Left colon (tissue), 2 donors: ENCODE data around the gene GBP7. TPM values are rescaled to one million over a fixed set of nuclear protein-coding genes. Genes with fewer than 3 reads are reported as not detected.
A peak's percentile ranks its signal among the peaks of the same experiment; 100 is the strongest.
"Not testable (repeated sequence)": the region's sequence is repeated elsewhere in the genome, so short reads cannot be mapped to it uniquely, and the experiment has no call there.

ENCODE experiments used
- ATAC-seq: fragments of 200-7000 bp; cut with Tn5 transposase; one replicate; pipeline ENCODE4 v1.9.1; 2020; ENCODE audit warnings: mild to moderate bottlenecking, moderate library complexity
- DNase-seq, 2 donors: peaks; one replicate each; pipeline ENCODE4 v3.0.0-alpha.2; 2020
- intact Hi-C, 2 donors: fragments of 100-400 bp; cut with DNase I in 1 of 2; cut with micrococcal nuclease in 1 of 2; formaldehyde crosslinking; loops; one replicate each; pipeline versions ENCODE4 v1.11.2 to v1.14.0; 2022; cut with DNase I, micrococcal nuclease
- total RNA-seq, 2 donors: library from RNA; stranded (reverse); fragmentation: NEBNext Ultra II Directional; extraction: Animal tissue kit (Norgen Biotek cat#: 25700); gene quantifications; one replicate each; pipeline ENCODE4 v1.2.1, GENCODE V29; 2021
- donor health status: DM: no; HTN: no; CAD: no.
- donor health status: DM: yes; HTN: yes; CAD: no.

The GBP7 gene
- total RNA-seq, 2 donors from 2014 or later, result not detected

DNA sequence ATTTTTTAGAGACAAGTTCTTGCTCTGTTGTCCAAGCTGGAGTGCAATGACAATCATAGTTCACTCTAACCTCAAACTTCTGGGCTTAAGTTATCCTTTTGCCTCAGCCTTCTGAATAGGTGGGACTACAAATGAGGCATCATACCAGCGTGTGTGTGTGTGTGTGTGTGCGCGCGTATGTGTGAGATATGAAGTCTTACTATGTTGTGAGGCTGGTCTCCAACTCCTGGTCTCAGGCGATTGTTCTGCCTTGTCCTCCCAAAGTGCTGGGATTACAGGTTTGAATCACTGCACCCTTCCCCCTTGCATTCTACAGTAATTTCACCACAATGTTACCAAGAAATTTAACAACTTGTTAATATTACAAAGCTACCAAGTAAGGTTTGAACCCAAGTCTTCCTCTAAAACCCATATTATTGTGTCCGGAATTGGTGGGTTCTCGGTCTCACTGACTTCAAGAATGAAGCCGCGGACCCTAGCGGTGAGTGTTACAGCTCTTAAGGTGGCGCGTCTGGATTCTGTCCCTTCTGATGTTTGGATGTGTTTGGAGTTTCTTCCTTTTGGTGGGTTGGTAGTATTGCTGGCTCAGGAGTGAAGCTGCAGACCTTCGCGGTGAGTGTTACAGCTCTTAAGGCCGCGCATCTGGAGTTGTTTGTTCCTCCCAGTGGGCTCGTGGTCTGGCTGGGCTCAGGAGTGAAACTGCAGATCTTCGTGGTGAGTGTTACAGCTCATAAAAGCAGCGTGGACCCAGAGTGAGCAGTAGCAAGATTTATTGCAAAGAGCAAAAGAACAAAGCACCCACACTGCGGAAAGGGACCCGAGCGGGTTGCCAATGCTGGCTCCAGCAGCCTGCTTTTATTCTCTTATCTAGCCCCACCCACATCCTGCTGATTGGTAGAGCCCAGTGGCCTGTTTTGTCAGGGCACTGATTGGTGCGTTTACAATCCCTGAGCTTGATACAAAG is 48.9 kb downstream of the GBP7 start:
- ATAC-seq, result not testable (repeated sequence)
- peak; percentile 43 to 47 for DNase-seq

GRCh38 chr1:89125913-89126580 is 49.8 kb downstream of the GBP7 start, which contains the start of gene GBP2:
Gene GBP2, minus strand, starts transcription at chr1:89126114. Its CDS starts 4,148 bp downstream, at chr1:89121966.
- intact Hi-C loops, result no loop called here
- DNase-seq (no peak), ATAC-seq (peak; percentile 92)

More for the DNA sequence above, 48.9 kb downstream of the GBP7 start:
- intact Hi-C loops, result not testable (repeated sequence)

GRCh38 chr1:89125240-89125912 is 50.4 kb downstream of the GBP7 start:
- DNase-seq (peak; percentile 26 to 35), ATAC-seq (peak; percentile 74)
- intact Hi-C loops, result no loop called here

- no peak for ATAC-seq
- intact Hi-C loops, result no loop called here
- no peak for DNase-seq
Observed at GRCh38 chr1:89121641-89122040, 54.2 kb downstream of the GBP7 start.

DNA sequence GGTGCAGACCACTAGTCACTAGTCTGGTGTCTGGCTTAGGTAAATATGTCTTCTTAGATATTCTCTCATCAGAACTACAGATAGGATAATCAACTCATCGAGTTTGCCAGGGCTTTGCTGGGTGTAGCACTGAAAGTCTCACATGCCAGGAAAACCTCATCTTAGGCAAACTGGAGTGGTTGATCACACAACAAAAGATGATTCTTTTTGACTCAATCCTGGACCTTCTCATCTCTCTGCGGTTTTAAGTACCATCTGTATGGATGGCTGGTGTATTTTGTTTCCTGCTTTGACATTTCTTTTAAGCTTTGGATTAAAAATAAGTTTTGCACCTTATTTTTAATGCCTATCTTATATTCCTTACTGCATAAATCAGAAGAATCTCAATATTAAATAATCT is 61.1 kb downstream of the GBP7 start:
- intact Hi-C loops, result no loop called here

GRCh38 chr1:89112871-89113613 is 62.8 kb downstream of the GBP7 start:
- ATAC-seq, result no peak
- no peak for DNase-seq
- intact Hi-C loops, result no loop called here

More for the DNA sequence above, 61.1 kb downstream of the GBP7 start:
- DNase-seq, result no peak
- no peak for ATAC-seq

- no peak for DNase-seq
- intact Hi-C loops, result no loop called here
- ATAC-seq, result no peak
Observed at GRCh38 chr1:89104687-89105086, 71.1 kb downstream of the GBP7 start.

- no peak for ATAC-seq
- intact Hi-C loops, result no loop called here
- DNase-seq, result no peak
Observed at GRCh38 chr1:89104147-89104546, 71.7 kb downstream of the GBP7 start.

- no peak for DNase-seq
- ATAC-seq, result no peak
- intact Hi-C loops, result no loop called here
Observed at GRCh38 chr1:89102021-89102420, 73.8 kb downstream of the GBP7 start.

DNA sequence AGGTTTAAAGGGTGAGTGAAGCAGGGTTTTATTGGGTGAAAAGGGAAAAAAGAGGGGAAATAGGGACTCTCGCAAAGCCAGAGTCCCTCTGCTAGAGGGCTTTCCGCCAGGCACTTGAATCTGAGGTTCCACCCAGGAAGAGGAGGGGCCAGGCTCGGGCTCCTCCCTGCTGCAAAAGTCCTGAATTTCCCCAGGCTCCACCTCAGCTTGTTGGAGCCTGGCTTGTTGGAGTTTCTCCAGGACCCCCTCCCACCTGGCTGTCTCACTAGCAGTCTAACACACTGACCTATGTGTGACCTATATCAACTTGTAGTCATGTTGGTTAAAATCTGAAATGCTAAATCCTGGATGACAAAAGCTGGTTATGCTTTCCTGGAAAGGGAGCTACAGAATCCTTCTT is 75.4 kb downstream of the GBP7 start:
- DNase-seq (no peak), ATAC-seq (no peak)
- intact Hi-C loops, result no loop called here

DNA sequence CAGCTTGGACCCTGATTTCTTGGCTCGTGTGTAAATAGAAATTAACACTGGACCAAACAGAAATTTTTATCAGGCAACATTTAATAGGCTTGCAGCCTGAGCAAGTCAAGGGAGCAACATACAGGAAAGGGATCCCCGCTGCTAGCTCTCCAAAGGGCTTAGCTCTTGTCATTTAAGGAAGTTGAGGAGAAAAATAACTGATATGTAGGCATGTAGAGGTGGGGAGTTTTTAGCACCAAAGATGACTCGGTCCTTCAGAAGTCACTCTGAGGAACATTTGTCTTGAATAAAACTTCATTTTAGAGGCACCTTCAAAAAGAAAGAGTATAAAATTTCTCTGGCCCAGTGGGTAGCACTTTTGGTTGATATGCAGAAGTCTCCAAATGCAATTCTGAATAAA is 76.9 kb downstream of the GBP7 start:
- ATAC-seq (no peak), DNase-seq (no peak)
- intact Hi-C loops, result no loop called here

DNA sequence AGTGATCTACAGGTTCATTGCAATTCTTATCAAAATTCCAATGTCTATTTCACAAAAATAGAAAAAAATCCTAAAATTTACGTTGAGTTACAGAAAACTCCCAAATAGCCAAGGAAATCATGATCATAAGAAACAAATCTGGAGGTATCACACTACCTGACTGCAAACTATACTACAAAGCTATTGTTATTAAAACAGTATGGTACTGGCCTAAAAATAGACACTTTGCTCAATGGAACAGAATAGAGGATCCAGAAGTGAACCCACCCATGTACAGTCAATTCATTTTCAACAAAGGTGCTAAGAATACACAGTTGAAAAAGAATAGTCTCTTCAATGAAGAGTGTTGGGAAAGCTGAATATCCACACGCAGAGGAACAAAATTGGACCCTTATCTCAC is 80.1 kb downstream of the GBP7 start:
- ATAC-seq (no peak), DNase-seq (no peak)
- intact Hi-C loops, result no loop called here

GRCh38 chr1:89089962-89090361 is 85.8 kb downstream of the GBP7 start:
- intact Hi-C loops, result loop anchor here in 1 of 2 donors (10.0 kb wide), 1 partner anchor 355 kb away; no protein-coding TSS in a partner anchor
- ATAC-seq (no peak), DNase-seq (no peak)

DNA sequence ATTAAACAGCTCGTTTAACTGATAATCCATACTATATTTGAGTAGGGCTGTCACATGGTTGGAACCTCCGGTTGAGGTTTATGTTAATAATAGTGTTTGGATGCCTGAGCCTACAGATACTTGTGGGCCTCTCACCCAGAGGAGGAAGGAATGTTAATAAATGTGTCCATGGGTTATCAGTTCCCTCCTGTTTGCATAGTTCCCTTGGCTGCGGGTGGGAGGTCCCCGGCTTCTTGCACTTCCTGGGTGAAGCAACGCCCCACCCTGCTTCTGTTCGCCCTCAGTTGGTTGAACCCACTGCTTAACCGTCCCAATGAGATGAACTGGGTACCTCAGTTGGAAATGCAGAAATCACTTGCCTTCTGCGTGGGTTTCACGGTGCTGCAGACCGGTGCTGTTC is 87.2 kb downstream of the GBP7 start:
- DNase-seq (no peak), ATAC-seq (peak; percentile 23)
- intact Hi-C loops, result loop anchor here in 1 of 2 donors (10.0 kb wide), 1 partner anchor 356 kb away; no protein-coding TSS in a partner anchor

DNA sequence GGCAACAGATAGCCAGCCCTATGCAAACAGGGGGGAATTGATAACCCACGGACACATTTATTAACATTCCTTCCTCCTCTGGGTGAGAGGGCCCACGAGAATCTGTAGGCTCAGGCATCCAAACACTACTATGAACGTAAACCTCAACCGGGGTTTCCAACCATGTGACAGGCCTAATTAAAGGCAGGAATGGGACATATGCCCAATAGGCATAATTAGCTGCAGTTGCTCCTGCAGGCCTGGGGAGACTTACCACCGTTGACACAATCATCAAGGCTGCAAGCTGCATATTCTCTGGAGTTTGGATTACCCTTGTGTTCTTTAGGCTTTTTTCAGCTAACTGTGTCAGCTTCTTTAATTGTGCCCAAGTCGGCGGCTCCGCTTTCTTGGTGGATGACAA is 88.6 kb downstream of the GBP7 start:
- DNase-seq, result no peak
- no peak for ATAC-seq
- intact Hi-C loops, result loop anchor here in 1 of 2 donors (2.0 to 10.0 kb wide), 2 partner anchors 272 to 358 kb away; no protein-coding TSS in a partner anchor

DNA sequence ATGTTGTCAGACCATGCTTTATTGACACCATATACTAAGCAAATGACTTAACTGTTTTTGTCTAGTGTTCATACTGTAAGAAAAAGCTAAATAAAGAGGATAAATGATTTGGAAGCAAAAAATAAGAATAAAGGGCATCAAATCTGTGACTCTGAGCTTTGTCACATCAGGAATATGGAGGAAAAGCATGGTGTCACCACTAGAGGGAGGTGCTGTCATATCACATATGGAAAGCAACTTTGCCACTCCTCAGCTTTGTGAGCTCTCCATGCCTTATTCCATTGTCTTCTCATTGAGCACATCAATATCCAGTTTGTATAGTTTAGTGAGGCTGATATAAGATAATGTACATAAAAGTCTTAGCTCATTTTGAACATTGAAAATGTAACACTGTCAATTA is 90.0 kb downstream of the GBP7 start:
- intact Hi-C loops, result loop anchor here in 1 of 2 donors (2.0 to 10.0 kb wide), 2 partner anchors 273 to 359 kb away; no protein-coding TSS in a partner anchor
- ATAC-seq (no peak), DNase-seq (no peak)
